Neural progenitor cell (in vitro differentiated cells): ENCODE data around the gene SPDYE16. TPM values are rescaled to one million over a fixed set of nuclear protein-coding genes. Genes with fewer than 3 reads are reported as not detected.
"Not testable (repeated sequence)": the region's sequence is repeated elsewhere in the genome, so short reads cannot be mapped to it uniquely, and the experiment has no call there.

ENCODE experiments used
- DNase-seq: peaks from one replicate; pipeline ENCODE4 v3.0.0-alpha.2; 2016; ENCODE audit warnings: low spot score
- H2AFZ ChIP-seq: fragments of 200-600 bp; sonication (generic); replicated peaks from 2 replicates; pipeline ENCODE4 v1.6.1; 2016; ENCODE audit warnings: antibody characterized with exemption
- H3F3A ChIP-seq: fragments of 200-600 bp; sonication (generic); 2 replicates; pipeline ENCODE4 v1.6.1; 2016; ENCODE audit warnings: antibody characterized with exemption, low read depth
- H3K27ac ChIP-seq: fragments of 200-600 bp; sonication (generic); 2 replicates; pipeline ENCODE4 v1.5.1; 2016; ENCODE audit warnings: mild to moderate bottlenecking
- H3K27me3 ChIP-seq: fragments of 200-600 bp; sonication (generic); 2 replicates; pipeline ENCODE4 v1.6.1; 2016; ENCODE audit warnings: mild to moderate bottlenecking, moderate library complexity
- H3K36me3 ChIP-seq: fragments of 200-600 bp; sonication (generic); 2 replicates; pipeline ENCODE4 v1.5.1; 2016
- H3K4me1 ChIP-seq: fragments of 200-600 bp; sonication (generic); 2 replicates; pipeline ENCODE4 v1.6.1; 2016; ENCODE audit warnings: mixed run types
- H3K4me2 ChIP-seq: fragments of 200-600 bp; sonication (generic); 2 replicates; pipeline ENCODE4 v1.6.1; 2016
- H3K4me3 ChIP-seq: fragments of 200-600 bp; sonication (generic); 2 replicates; pipeline ENCODE4 v1.5.1; 2016
- H3K79me2 ChIP-seq: fragments of 200-600 bp; sonication (generic); 2 replicates; pipeline ENCODE4 v1.6.1; 2016; ENCODE audit warnings: low read depth
- H3K9ac ChIP-seq: fragments of 200-600 bp; sonication (generic); 2 replicates; pipeline ENCODE4 v1.6.1; 2016
- H3K9me3 ChIP-seq: fragments of 200-600 bp; sonication (generic); 2 replicates; pipeline ENCODE4 v1.5.1; 2016; ENCODE audit warnings: low read depth
- H4K20me1 ChIP-seq: fragments of 200-600 bp; sonication (generic); 2 replicates; pipeline ENCODE4 v1.6.1; 2016; ENCODE audit warnings: low read depth
- H3K27ac Mint-ChIP-seq: 3 replicates; pipeline ENCODE4 v1.8.0; 2021; ENCODE audit warnings: mixed read lengths
- H3K27me3 Mint-ChIP-seq: 2 replicates; pipeline ENCODE4 v1.8.0; 2022; ENCODE audit warnings: low read depth, mild to moderate bottlenecking, inconsistent platforms, moderate library complexity, mixed read lengths; ENCODE audit not compliant: insufficient read depth
- H3K36me3 Mint-ChIP-seq: 3 replicates; pipeline ENCODE4 v1.8.0; 2021; ENCODE audit warnings: mixed read lengths
- H3K4me1 Mint-ChIP-seq: 3 replicates; pipeline ENCODE4 v1.8.0; 2021; ENCODE audit warnings: mixed read lengths
- H3K4me3 Mint-ChIP-seq: 3 replicates; pipeline ENCODE4 v1.8.0; 2021; ENCODE audit warnings: mild to moderate bottlenecking, moderate library complexity, mixed read lengths
- H3K9me3 Mint-ChIP-seq: 3 replicates; pipeline ENCODE4 v1.8.0; 2020; ENCODE audit warnings: mixed read lengths
- small RNA-seq: library from RNA; depleted of rRNA; stranded (forward); fragments of <200 nt; gene quantifications from one replicate; pipeline ENCODE3, GENCODE V24; 2015
- total RNA-seq: library from RNA; depleted of rRNA; stranded (reverse); fragments of >200 nt; gene quantifications from 2 replicates; pipeline ENCODE4 v1.2.3, GENCODE V29; 2015; ENCODE audit warnings: low replicate concordance

SPDYE16 gene
- total RNA-seq, 1 donor from 2014 or later, result 0.28 TPM

DNA sequence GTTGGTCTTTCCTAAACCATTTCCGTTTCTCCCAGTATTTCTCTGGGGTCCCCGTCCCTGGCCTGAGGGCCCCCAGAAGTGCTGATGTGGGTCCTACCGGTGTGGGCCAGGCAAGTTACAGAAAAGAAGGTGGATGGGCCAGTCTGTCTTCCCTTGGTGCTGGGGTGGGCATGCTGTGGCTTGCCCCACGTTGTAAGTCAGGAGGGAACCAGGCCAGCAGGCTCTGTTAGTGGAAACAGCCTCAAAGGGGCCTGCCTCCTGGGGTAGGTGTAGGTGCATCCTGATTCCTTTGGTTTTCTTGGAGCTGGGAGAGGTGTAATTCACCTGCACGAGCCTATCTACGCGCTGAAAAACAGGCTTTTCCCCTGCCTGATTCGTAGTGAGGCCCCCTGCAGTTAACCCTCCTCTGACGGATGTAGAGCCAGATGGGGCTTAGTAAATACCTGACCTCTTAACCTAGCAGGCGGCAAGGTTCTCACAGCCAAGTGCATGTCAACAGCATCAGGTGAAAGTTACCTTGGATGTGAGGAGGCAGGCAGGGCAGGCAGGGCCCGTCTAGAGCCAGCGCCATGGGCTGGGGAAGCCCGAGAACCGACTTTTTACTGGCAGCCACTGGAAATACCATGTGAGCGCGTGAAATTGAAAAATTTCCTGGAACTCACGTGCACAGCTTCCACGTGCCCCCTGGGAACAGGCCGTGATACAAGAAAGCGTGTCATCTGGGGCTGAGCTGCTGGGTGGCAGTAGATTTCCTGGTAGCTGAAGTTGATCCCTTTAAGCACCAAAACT lies 57.1 kb downstream of the SPDYE16 start:
- not testable (repeated sequence) for H3K36me3 Mint-ChIP-seq, H3K4me1 Mint-ChIP-seq, H3K4me2 ChIP-seq, H3K9me3 Mint-ChIP-seq, H3K79me2 ChIP-seq, H3K9ac ChIP-seq, H3K4me3 ChIP-seq, H3K9me3 ChIP-seq, H3K27ac Mint-ChIP-seq, DNase-seq, H3K4me1 ChIP-seq, H4K20me1 ChIP-seq, H3K36me3 ChIP-seq, H3F3A ChIP-seq, H3K4me3 Mint-ChIP-seq, H3K27me3 Mint-ChIP-seq, H3K27ac ChIP-seq, H3K27me3 ChIP-seq, H2AFZ ChIP-seq

DNA sequence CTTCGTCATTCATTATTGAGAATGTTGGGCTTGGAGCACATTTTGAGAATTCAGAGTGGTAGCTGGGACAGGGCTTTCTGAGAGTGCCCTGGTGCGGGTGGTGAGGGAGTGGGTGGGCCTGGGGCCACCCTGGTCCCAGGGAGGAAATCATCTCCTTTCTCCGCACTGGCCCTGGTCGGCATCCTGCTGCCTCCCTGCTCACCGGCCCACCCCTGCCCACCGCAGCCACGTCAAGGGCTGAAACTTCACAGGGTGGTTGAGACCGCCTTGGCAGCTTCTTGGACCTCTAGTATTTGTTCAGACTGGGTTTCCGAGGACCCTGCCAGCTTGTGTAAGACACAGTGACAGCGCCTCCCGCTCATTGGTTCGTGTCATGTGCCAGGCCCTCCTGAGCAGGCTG lies 58.6 kb downstream of the SPDYE16 start:
- not testable (repeated sequence) for H3K4me2 ChIP-seq, H3K36me3 Mint-ChIP-seq, H4K20me1 ChIP-seq, H3K27ac ChIP-seq, H3K4me1 ChIP-seq, H3K4me3 Mint-ChIP-seq, H2AFZ ChIP-seq, H3K9ac ChIP-seq, H3F3A ChIP-seq, H3K27me3 Mint-ChIP-seq, H3K9me3 Mint-ChIP-seq, H3K79me2 ChIP-seq, H3K9me3 ChIP-seq, H3K4me1 Mint-ChIP-seq, H3K36me3 ChIP-seq, H3K4me3 ChIP-seq, H3K27me3 ChIP-seq, H3K27ac Mint-ChIP-seq, DNase-seq

DNA sequence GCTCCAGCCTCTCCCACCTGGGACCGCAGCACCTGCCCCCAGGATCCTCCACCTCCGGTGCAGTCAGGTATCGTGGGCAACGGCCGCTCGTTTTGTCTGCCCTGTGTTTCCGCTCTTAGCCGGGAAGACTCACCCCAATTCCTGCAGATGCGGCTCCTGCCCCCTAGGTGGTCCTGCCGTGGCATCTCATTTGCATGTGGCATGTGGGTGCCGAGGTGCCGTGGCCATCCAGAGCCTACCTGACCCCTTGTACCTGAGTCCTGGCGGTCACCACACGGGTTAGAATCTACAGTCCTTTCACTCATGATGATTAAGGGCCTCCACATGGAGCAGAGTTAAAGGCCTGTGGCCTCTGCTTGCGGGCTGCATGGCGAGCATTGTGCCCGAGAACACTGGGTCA lies 60.0 kb downstream of the SPDYE16 start:
- H3K27me3 ChIP-seq, H2AFZ ChIP-seq, H3K27me3 Mint-ChIP-seq, H3K27ac ChIP-seq, H3K4me2 ChIP-seq, H3K9ac ChIP-seq, H3K4me3 Mint-ChIP-seq, H3F3A ChIP-seq, H3K36me3 ChIP-seq, H3K36me3 Mint-ChIP-seq, H3K4me1 ChIP-seq, H3K4me1 Mint-ChIP-seq, DNase-seq, H3K9me3 Mint-ChIP-seq, H3K9me3 ChIP-seq, H3K4me3 ChIP-seq, H3K27ac Mint-ChIP-seq, H3K79me2 ChIP-seq, H4K20me1 ChIP-seq: not testable (repeated sequence)

DNA sequence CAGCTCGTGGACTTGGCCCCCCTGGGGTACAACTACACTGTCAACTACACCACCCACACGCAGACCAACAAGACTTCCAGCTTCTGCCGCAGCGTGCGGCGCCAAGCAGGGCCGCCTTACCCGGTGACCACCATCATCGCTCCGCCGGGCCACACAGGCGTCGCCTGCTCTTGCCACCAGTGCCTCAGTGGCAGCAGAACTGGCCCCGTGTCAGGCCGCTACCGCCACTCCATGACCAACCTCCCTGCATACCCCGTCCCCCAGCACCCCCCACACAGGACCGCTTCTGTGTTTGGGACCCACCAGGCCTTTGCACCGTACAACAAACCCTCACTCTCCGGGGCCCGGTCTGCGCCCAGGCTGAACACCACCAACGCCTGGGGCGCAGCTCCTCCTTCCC lies 60.4 kb downstream of the SPDYE16 start:
- H3K9me3 ChIP-seq, H3K4me1 ChIP-seq, H3K27ac ChIP-seq, DNase-seq, H3K79me2 ChIP-seq, H3K4me2 ChIP-seq, H3F3A ChIP-seq, H3K27me3 ChIP-seq, H3K27ac Mint-ChIP-seq, H3K27me3 Mint-ChIP-seq, H3K4me1 Mint-ChIP-seq, H3K9ac ChIP-seq, H3K9me3 Mint-ChIP-seq, H3K4me3 ChIP-seq, H3K36me3 ChIP-seq, H3K4me3 Mint-ChIP-seq, H2AFZ ChIP-seq, H4K20me1 ChIP-seq, H3K36me3 Mint-ChIP-seq: not testable (repeated sequence)

Small RNA genes lying within 50 kb of the gene (small RNA-seq; reads per million reads assigned to genes)
- gene RF00019, result not detected

Other genes with a start within 250 kb of the SPDYE16 start
- gene HSPB1, start 240.6 kb downstream of the SPDYE16 start, total RNA-seq, result 9.7 and 20.8 TPM in 2 replicates
- 179 and 190 TPM in 2 replicates for gene YWHAG, start 184.3 kb downstream of the SPDYE16 start, total RNA-seq
- 0.43 and 6.8 TPM in 2 replicates for gene SSC4D, start 133.6 kb downstream of the SPDYE16 start, total RNA-seq
- gene ZP3, start 118.3 kb downstream of the SPDYE16 start, total RNA-seq, result 1.7 TPM in 1 of 2 replicates, not detected in the other
- 4.1 and 14.7 TPM in 2 replicates for gene DTX2, start 81.6 kb downstream of the SPDYE16 start, total RNA-seq
- 0.12 TPM in 1 of 2 replicates, not detected in the other for gene UPK3B, start 32.7 kb downstream of the SPDYE16 start, total RNA-seq
- 0.37 and 1.2 TPM in 2 replicates for gene POMZP3, start 84.0 kb upstream of the SPDYE16 start, total RNA-seq